Right atrium auricular region (tissue), 2 donors: ENCODE data around the gene BRPF3. TPM values are rescaled to one million over a fixed set of nuclear protein-coding genes. Genes with fewer than 3 reads are reported as not detected.

Source experiments
- DNase-seq: peaks from one replicate; pipeline ENCODE4 v3.0.0-alpha.2; 2019; ENCODE audit warnings: low spot score
- H3K27ac ChIP-seq, 2 donors: fragments of 200-600 bp; sonication (generic); 1 replicate in 1 of 2; 2 replicates in 1 of 2; pipeline ENCODE4 v1.5.1; 2016 to 2019
- H3K27me3 ChIP-seq, 2 donors: fragments of 200-600 bp; sonication (generic); one replicate each; pipeline versions ENCODE4 v1.5.1 to v1.6.0; 2017 to 2019
- H3K36me3 ChIP-seq: fragments of 200-600 bp; sonication (generic); one replicate; pipeline ENCODE4 v1.5.1; 2016
- H3K4me1 ChIP-seq, 2 donors: fragments of 200-600 bp; sonication (generic); one replicate each; pipeline versions ENCODE4 v1.5.1 to v1.6.0; 2017 to 2019
- H3K4me3 ChIP-seq, 2 donors: fragments of 200-600 bp; sonication (generic); 1 replicate in 1 of 2; 2 replicates in 1 of 2; pipeline ENCODE4 v1.5.1; 2017 to 2019; ENCODE audit warnings: mild to moderate bottlenecking in 1 of 2, moderate library complexity in 1 of 2
- H3K9me3 ChIP-seq, 2 donors: fragments of 200-600 bp; sonication (generic); one replicate each; pipeline ENCODE4 v1.5.1; 2019
- CTCF ChIP-seq, 2 donors: fragments of 200-600 bp; sonication (generic); IDR thresholded peaks; one replicate each; pipeline ENCODE4 v1.5.1; 2019; ENCODE audit warnings: antibody characterized with exemption in 2 of 2
- total RNA-seq, 2 donors: library from RNA; depleted of rRNA; stranded (reverse); fragments of >200 nt; gene quantifications; one replicate each; pipeline ENCODE4 v1.1.0, GENCODE V29; 2016

BRPF3 gene
- total RNA-seq, 2 donors from 2014 or later: 17.5 to 23.4 TPM

GRCh38 chr6:36267731-36268477 is 71.4 kb downstream of the BRPF3 start:
- H3K4me1 ChIP-seq: no peaks in the 10 kb centered on the region
- no peaks in the 10 kb centered on the region for H3K36me3 ChIP-seq
- no peaks in the 10 kb centered on the region for H3K27me3 ChIP-seq
- H3K9me3 ChIP-seq: peaks cover 0 to 10% of the 10 kb centered on the region in 2 donors
- H3K4me3 ChIP-seq: no peak overlapping the region
- H3K27ac ChIP-seq: no peak overlapping the region
- TF ChIP-seq CTCF (IDR thresholded peaks at IDR 0.05): no peak
- DNase-seq: no peak

GRCh38 chr6:36268478-36269275 is 72.1 kb downstream of the BRPF3 start:
- Histone ChIP-seq H3K4me3 (no peak overlapping the region), H3K36me3 (no peaks in the 10 kb centered on the region), H3K9me3 (peaks cover 0 to 10% of the 10 kb centered on the region in 2 donors), H3K27ac (no peak overlapping the region), H3K27me3 (no peaks in the 10 kb centered on the region), H3K4me1 (no peaks in the 10 kb centered on the region)
- DNase-seq: no peak
- TF ChIP-seq CTCF (IDR thresholded peaks at IDR 0.05): no peak

- H3K27ac ChIP-seq: no peak within 1 kb of the TSS
- no peak for TF ChIP-seq CTCF (IDR thresholded peaks at IDR 0.05)
- H3K4me1 ChIP-seq: no peaks in the 10 kb centered on the region
- no peaks in the 10 kb centered on the region for H3K27me3 ChIP-seq
- H3K9me3 ChIP-seq: peaks cover 0 to 10% of the 10 kb centered on the region in 2 donors
- no peaks in the 10 kb centered on the region for H3K36me3 ChIP-seq
- no peak within 1 kb of the TSS for H3K4me3 ChIP-seq
- DNase-seq: no peak
Measured at GRCh38 chr6:36269834-36270705, 73.5 kb downstream of the BRPF3 start, which contains the start of gene PNPLA1. Gene PNPLA1, plus strand, starts transcription at chr6:36270060. Its CDS starts 400 bp downstream, at chr6:36270460.

- no peak for TF ChIP-seq CTCF (IDR thresholded peaks at IDR 0.05)
- Histone ChIP-seq H3K27me3 (no peaks in the 10 kb centered on the region), H3K4me1 (no peaks in the 10 kb centered on the region), H3K36me3 (no peaks in the 10 kb centered on the region), H3K4me3 (no peak overlapping the region), H3K27ac (no peak overlapping the region), H3K9me3 (no peaks in the 10 kb centered on the region)
- no peak for DNase-seq
Measured at GRCh38 chr6:36272234-36272633, 75.7 kb downstream of the BRPF3 start.

GRCh38 chr6:36273067-36273466 is 76.5 kb downstream of the BRPF3 start:
- Histone ChIP-seq H3K27ac (no peak overlapping the region), H3K4me1 (no peaks in the 10 kb centered on the region), H3K36me3 (no peaks in the 10 kb centered on the region), H3K9me3 (no peaks in the 10 kb centered on the region), H3K27me3 (no peaks in the 10 kb centered on the region), H3K4me3 (no peak overlapping the region)
- DNase-seq: no peak
- no peak for TF ChIP-seq CTCF (IDR thresholded peaks at IDR 0.05)
